ENCODE results near the gene SREBF2.
"Not testable (repeated sequence)": the region's sequence is repeated elsewhere in the genome, so short reads cannot be mapped to it uniquely, and the experiment has no call there.

DNA sequence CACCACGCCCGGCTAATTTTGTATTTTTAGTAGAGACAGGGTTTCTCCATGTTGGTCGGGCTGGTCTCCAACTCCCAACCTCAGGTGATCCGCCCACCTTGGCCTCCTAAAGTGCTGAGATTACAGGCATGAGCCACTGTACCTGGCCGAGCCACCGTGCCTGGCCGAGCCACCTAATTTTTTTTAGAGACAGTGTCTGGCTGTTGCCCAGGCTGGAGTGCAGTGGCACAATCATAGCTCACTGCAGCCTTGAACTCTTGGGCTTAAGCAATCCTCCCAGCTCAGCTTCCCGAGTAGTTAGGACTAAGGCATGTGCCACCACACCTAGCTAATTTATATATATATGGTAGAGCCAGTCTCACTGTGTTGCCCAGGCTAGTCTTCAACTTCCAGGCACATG lies 2.6 kb downstream of the SREBF2 start:
- TF ChIP-seq CHD2 (IDR thresholded peaks at IDR 0.05; ENCODE audit: low read length, partially characterized antibody); EP300 (IDR thresholded peaks at IDR 0.05); POLR2A (IDR thresholded peaks at IDR 0.05; ENCODE audit: low read length); BHLHE40 (IDR thresholded peaks at IDR 0.05; ENCODE audit: low read depth, low read length); RFX5 (IDR thresholded peaks at IDR 0.05): not testable (repeated sequence)
- TF ChIP-seq, protein P1, sequence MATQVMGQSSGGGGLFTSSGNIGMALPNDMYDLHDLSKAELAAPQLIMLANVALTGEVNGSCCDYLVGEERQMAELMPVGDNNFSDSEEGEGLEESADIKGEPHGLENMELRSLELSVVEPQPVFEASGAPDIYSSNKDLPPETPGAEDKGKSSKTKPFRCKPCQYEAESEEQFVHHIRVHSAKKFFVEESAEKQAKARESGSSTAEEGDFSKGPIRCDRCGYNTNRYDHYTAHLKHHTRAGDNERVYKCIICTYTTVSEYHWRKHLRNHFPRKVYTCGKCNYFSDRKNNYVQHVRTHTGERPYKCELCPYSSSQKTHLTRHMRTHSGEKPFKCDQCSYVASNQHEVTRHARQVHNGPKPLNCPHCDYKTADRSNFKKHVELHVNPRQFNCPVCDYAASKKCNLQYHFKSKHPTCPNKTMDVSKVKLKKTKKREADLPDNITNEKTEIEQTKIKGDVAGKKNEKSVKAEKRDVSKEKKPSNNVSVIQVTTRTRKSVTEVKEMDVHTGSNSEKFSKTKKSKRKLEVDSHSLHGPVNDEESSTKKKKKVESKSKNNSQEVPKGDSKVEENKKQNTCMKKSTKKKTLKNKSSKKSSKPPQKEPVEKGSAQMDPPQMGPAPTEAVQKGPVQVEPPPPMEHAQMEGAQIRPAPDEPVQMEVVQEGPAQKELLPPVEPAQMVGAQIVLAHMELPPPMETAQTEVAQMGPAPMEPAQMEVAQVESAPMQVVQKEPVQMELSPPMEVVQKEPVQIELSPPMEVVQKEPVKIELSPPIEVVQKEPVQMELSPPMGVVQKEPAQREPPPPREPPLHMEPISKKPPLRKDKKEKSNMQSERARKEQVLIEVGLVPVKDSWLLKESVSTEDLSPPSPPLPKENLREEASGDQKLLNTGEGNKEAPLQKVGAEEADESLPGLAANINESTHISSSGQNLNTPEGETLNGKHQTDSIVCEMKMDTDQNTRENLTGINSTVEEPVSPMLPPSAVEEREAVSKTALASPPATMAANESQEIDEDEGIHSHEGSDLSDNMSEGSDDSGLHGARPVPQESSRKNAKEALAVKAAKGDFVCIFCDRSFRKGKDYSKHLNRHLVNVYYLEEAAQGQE (IDR thresholded peaks at IDR 0.05) = not testable (repeated sequence)
- TF ChIP-seq, protein P2, sequence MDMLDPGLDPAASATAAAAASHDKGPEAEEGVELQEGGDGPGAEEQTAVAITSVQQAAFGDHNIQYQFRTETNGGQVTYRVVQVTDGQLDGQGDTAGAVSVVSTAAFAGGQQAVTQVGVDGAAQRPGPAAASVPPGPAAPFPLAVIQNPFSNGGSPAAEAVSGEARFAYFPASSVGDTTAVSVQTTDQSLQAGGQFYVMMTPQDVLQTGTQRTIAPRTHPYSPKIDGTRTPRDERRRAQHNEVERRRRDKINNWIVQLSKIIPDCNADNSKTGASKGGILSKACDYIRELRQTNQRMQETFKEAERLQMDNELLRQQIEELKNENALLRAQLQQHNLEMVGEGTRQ (IDR thresholded peaks at IDR 0.05) = not testable (repeated sequence)
